Esophagus mucosa (tissue), 1 donor: ENCODE measurements around the gene MINK1. TPM values are rescaled to one million over a fixed set of nuclear protein-coding genes. Genes with fewer than 3 reads are reported as not detected.
A peak's percentile ranks its signal among the peaks of the same experiment; 100 is the strongest.
"Not testable (repeated sequence)": the region's sequence is repeated elsewhere in the genome, so short reads cannot be mapped to it uniquely, and the experiment has no call there.

Experiments used
- ATAC-seq: fragments of 200-7000 bp; cut with Tn5 transposase; one replicate; pipeline ENCODE4 v1.9.1; 2020
- total RNA-seq: library from RNA; stranded (reverse); gene quantifications from one replicate; pipeline ENCODE4 v1.2.4, GENCODE V29; 2023
- donor health status: DM: yes; HTN: yes; CAD: no.

Gene MINK1
- total RNA-seq, 1 donor from 2014 or later = 124 TPM

- peak; percentile 0 for ATAC-seq
Observed at GRCh38 chr17:4900231-4901107, 67.3 kb downstream of the MINK1 start.

GRCh38 chr17:4901108-4901647, 68.0 kb downstream of the MINK1 start:
- ATAC-seq = no peak

GRCh38 chr17:4901648-4902344, 68.7 kb downstream of the MINK1 start:
- no peak for ATAC-seq

DNA sequence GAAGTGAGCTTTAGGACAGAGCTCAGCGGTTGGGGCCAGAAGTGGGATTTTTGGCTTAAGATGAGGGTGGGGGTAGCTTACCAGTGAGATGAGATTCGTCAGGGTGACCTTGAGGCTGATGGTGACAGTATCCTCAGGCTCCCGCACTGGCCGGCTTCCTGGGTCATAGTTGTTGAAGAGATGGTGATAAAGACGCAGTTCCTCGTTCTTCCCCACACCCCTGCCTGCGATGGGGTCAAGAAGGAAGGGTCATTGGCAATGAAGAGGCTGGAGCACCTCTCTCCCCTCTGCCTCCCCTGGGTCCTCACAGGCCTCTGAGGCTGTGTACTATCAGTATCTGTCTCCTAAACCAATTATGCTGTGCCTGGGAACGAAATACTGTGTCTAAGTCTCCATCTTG, 69.4 kb downstream of the MINK1 start:
- ATAC-seq = no peak

DNA sequence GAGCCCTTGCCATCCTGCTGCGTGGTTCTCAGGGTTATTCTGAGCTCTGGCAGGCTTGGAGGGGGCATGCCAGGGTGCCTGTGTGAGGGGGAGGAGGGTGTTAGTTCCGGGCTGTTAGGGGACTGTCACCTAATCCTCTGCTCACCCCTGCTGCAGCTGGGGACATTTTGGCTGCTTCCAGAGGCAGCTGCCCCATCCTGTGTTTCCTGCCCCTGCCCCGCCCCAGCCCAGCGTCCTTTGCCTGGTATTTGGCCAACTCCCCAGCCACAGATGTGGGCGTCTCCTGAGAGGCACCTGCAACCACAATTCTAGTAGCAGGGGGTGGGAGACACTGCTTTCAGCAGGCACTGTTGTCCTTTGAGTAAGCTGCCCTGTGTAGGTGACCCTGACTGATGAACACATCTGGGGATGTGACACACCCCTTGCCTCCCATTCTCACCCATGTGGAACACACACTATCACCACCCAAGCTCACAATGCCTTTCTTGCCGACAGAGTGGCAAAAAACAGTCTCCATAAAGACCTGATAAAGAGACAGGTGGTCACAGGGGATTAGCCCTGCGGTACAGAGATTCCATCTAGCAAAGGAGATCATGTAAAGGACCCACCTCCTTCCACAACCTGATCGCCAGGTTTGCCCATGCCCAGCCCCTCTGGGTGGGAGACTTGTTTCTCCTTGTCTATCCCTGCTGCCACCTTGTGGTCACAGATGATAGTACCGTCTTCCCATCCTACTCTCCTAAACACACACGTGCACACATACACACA, 70.1 kb downstream of the MINK1 start, which contains the start of gene CHRNE:
TSS of gene CHRNE (minus strand) at position 48 of the 768 bp plus-strand sequence. CDS start at position 13, 35 bp downstream.
- peak; percentile 59 for ATAC-seq

GRCh38 chr17:4906642-4907041, 73.5 kb downstream of the MINK1 start:
- ATAC-seq = not testable (repeated sequence)

DNA sequence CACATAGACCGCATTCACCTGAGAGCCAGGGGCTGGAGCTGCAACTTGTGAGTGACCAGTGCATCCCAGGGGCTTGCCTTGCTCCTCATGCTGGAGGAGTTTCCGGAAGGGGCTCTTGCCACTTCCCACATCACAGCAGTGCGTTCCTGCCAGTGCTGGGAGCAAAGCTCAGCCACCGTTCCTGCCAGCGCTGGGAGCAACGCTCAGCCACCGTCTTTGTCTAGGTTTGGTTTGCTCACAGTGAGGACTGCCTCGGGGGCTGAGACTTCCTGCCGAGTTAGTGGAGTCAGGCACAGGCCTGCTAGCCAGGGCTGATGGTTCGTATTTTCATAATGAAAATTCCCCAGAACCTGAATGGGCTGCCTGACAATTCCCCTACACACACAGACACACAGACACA, 75.2 kb downstream of the MINK1 start:
- ATAC-seq = peak; percentile 63

DNA sequence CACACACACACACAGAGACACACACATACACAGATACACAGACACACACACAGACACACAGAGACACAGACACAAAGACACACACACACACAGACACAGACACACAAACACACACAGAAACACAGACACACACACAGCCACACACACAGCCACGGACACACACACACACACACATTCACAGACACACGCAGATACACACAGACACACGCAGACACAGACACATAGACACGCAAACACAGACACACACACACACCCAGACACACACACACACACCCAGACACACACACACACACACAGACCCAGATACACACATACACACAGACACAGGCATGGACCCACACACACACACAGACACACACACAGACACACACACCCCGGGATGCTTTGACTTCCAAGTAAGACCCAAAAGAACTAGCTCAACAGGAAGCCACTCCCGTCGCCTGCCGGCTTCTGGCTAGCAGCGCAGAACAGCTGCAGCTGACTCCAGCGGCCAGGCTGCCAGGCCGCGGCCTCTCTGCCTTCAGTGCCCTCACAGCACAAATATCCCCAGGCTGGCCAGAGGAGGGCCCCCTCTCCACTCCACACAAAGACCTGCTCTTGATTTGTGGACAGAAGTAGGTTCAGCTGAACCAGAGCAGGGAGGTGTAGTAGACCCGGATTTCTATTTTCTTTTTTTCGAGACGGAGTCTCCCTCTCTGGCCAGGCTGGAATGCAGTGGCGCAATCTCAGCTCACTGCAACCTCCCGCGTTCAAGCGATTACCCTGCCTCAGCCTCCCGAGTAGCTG, 75.8 kb downstream of the MINK1 start:
- peak; percentile 91 for ATAC-seq

GRCh38 chr17:4913994-4914393, 80.9 kb downstream of the MINK1 start:
- ATAC-seq = no peak

DNA sequence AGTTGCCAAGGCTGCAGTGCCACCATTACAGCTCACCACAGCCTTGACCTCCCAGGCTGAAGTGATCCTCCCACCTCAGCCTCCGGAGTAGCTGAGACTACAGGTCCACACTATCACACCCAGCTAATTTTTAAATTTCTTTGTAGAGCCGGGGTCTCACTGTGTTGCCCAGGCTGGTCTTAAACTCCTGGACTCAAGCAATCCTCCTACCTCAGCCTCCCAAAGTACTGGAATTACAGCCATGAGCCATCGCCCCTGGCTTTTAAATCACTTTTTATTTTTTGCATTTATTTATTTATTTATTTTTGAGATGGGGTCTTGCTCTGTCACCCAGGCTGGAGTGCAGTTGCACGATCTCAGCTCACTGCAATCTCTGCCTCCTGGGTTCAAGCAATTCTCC, 81.4 kb downstream of the MINK1 start:
- not testable (repeated sequence) for ATAC-seq

- ATAC-seq = no peak
Observed at GRCh38 chr17:4919511-4920047, 86.4 kb downstream of the MINK1 start.

- peak; percentile 70 for ATAC-seq
Observed at GRCh38 chr17:4920351-4921048, 87.4 kb downstream of the MINK1 start.

DNA sequence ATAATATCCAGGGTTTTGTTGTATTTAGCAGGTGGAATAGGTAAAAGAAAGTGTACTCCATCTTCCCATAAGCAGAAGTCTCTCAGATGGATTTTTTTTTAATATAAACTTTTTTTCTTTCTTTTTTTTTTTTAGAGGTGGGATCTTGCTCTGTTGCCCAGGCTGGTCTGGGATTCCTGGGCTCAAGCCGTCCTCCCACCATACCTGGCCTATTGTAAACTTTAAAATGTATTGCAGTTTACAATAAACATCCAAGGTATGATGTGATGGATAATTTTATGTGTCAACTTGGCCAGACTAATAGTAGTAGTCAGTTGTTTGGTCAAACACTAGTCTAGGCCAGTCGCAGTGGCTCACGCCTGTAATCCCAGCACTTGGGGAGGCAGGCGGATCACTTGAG, 88.2 kb downstream of the MINK1 start:
- no peak for ATAC-seq

DNA sequence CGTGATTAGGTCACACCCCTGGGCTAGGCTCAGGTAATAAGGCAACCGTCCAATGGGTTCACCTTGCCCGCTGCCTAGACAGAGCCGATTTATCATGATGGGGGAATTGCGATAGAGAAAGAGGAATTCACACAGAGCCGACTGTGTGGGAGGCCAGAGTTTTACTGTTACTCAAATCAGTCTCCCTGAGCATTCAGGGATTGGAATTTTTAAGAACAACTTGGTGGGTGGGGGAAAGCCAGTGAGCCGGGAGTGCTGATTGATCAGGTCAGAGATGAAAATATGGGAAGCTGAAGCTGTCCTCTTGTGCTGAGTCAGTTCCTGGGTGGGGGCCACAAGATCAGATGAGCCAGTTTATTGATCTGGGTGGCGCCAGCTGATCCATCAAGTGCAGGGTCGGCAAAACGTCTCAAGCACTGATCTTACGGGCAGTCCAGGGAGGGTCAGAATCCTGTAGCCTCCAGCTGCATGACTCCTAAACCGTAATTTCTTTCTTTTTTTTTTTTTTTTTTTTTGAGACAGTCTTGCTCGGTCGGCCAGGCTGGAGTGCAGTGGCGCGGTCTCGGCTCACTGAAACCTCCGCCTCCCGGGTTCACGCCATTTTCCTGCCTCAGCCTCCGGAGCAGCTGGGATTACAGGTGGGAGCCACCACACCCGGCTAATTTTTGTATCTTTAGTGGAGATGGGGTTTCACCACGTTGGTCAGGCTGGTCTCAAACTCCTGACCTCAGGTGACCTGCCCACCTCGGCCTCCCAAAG, 93.6 kb downstream of the MINK1 start:
- not testable (repeated sequence) for ATAC-seq

DNA sequence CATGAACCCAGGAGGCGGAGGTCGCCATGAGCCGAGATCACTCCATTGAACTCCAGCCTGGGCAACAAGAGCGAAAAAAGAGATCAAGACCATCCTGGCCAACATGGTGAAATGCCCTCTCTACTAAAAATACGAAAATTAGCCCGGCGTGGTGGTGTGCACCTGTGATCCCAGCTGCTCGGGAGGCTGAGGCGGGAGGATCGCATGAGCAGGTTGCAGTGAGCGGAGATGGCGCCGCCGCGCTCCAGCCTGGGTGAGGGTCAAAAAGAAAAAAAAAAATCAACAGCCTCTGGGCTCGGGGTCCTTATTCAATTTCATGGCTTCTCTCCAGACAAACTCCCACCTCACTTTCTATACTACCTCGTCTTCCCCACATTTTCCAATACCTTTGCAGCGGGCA, 95.7 kb downstream of the MINK1 start:
- ATAC-seq = no peak

- ATAC-seq = no peak
Observed at GRCh38 chr17:4931963-4932362, 98.8 kb downstream of the MINK1 start, which contains the start of gene GP1BA. Gene GP1BA (plus strand): TSS chr17:4932277. CDS start chr17:4932605, 328 bp downstream.

GRCh38 chr17:4932756-4933155, 99.6 kb downstream of the MINK1 start:
- ATAC-seq = no peak

DNA sequence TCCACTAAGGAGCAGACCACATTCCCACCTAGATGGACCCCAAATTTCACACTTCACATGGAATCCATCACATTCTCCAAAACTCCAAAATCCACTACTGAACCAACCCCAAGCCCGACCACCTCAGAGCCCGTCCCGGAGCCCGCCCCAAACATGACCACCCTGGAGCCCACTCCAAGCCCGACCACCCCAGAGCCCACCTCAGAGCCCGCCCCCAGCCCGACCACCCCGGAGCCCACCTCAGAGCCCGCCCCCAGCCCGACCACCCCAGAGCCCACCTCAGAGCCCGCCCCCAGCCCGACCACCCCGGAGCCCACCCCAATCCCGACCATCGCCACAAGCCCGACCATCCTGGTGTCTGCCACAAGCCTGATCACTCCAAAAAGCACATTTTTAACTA, 100.5 kb downstream of the MINK1 start:
- no peak for ATAC-seq

- peak; percentile 4 for ATAC-seq
Observed at GRCh38 chr17:4934173-4934979, 101.2 kb downstream of the MINK1 start.
